NOMO-1 treated with dmso at 0.1 percent for 144 hours (cell line): ENCODE measurements around the gene ARMS2.

ENCODE experiments used
- DNase-seq: peaks from one replicate; lab custom pipeline; 2025; ENCODE audit not compliant: unreplicated experiment; lab: John Stamatoyannopoulos, UW

Gene ARMS2

GRCh38 chr10:122469848-122470247, 15.4 kb downstream of the ARMS2 start:
- DNase-seq = no peak

- no peak for DNase-seq
These were observed 17.2 kb downstream of the ARMS2 start for GRCh38 chr10:122471531-122472177.

- no peak for DNase-seq
These were observed 18.7 kb downstream of the ARMS2 start for GRCh38 chr10:122473116-122473515.

DNA sequence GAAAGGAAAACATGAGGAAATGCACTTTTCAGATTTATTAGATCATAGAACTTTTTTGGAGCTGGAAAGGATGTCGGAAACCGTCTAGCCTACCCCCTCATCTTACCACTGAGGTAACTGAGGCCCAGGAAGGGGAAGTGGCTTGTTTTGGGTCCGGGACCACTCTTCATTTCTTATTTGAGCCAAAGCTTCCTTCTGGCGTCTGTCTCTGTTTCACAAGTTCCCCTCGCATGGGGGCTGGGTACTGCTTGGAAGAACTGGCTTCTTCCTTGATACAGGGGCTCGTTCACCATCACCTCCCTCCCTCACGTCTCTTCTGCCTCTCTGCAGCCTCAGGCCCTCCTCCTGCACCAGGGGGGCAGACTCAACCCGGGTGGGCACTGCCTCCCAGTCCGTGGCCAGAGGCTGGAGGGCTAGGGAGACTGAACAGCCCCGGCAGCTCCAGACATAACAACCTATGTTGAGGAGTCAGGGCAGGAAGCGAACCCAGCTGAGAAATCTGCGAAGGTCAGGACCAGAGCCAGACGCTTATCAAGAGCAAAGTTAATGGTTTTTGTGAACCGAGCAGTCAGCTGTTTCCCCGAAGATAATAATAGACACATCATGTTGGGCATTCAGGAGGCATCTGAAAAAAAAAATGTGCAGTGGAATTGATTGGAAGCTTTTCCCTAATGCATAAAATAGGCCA, 19.8 kb downstream of the ARMS2 start:
- no peak for DNase-seq

- DNase-seq = no peak
These were observed 20.6 kb downstream of the ARMS2 start for GRCh38 chr10:122475100-122475499.

DNA sequence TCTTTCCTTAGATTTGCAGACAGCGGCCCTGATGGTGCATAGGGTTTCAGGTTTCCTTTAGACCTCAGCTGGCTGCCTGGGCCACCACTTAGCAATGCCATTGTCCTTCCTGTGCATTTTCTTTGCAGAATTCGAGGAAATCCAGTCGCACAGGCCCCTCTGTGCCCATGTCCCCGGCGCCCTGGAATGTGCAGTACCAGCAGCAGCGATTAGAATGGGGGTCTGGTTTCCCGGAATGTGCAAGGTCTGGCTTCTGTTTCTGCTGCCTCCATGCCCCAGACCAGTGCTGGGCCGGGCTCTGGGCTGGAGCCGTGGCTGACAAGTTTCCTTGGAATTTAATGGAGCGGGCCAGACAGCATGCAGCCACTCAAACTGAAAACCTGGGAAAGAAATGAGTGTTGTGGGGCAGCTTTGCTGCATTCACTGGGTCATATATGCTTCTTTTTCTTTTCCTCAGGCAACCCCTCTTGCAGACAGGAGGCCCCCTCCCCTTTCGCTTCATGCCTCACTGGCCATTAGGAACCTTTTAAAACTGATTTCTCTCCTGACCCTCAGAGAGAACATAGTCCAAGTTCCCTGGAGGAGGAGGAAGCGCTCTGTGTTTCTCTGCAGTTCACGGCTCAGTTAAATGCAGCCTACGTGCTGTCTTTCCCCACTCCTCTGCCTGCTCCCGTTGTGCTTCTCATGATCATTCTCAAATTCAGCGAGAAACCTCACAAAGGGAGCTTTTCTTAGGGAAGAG, 21.3 kb downstream of the ARMS2 start:
- no peak for DNase-seq

GRCh38 chr10:122476333-122476695, 21.9 kb downstream of the ARMS2 start:
- no peak for DNase-seq

GRCh38 chr10:122477436-122477835, 23.0 kb downstream of the ARMS2 start:
- DNase-seq = no peak

DNA sequence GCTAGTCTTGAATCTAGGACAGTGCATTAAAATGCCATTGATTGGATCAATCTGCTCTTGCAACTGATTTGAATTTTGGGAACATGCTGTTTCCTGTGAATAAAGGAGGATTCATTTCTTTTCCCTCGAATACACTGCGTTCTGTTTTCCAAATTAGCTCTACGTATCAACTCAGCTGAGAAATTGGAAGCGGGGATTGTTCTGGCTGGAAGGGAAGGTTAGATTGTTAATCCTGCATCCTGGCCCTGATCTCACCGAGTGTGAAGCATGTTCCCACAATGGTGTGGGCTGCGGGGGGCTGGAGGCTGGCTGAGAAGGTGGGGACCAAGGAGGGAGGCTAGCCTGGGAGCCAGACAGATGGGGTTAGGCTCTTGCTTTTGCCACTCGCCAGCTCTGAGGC, 24.5 kb downstream of the ARMS2 start:
- DNase-seq = no peak

DNA sequence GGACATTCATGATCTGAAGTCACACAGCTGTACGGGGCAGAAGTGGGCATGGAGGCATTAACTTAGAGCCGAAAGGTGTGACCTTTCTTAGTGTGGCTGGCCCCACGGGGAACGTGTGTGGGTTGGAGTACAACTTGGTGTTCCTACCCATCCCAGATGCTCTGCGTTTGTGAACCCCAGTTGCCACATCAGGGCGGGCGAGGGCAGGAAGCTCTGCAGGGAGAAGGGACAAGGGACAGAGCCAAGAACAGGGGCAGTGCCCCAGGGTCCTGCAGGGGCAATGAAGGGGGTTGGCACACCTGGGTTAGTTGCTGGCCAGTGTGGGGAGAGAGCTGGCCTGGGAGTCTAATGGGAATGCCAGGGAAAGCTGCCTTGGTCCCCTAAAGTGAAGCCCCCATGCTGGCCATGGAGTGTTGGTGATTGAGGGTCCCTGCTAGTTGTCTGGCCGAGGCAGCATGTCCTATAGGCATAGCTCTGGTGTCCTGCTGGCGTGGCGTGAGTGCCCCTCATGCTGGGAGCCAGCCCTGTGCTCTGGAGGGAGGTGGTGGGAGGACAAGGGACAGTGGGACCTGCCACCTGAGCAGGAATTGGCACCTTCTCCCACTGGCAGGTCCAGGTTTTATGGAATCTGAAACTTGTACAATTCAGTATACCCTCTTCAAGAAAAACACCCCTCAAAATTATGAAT, 25.8 kb downstream of the ARMS2 start:
- no peak for DNase-seq

DNA sequence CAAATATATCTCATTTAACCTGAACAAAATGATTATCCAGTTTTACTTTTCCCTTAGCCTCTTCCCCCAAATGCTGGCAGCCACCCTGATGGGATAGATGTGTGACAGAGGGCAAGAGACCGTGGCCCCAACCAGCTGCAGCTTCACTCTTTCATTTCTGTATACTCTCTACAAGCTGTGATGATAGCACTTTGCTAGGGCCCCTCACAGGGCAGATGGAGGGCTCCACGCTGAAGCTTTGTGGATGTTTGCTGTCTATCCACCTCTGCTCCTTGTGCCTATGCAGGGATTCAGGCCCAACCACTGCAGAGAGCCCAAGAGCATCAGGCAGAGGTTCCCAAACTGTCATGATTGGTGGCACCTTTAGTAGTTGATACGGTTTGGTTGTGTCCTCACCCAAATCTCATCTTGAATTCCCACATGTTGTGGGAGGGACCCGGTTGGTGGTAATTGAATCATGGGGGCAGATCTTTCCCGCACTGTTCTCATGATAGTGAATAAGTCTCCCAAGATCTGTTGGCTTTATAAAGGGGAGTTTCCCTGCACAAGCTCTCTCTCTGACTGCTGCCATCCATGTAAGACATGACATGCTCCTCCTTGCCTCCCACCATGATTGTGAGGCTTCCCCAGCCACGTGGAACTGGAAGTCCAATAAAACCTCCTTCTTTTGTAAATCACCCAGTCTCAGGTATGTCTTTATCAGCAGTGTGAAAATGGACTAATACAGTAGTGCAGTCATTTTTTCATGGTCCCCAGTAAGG, 27.0 kb downstream of the ARMS2 start:
- no peak for DNase-seq

- no peak for DNase-seq
These were observed 30.0 kb downstream of the ARMS2 start for GRCh38 chr10:122484276-122485060.

- DNase-seq = peak; percentile 41
These were observed 31.2 kb downstream of the ARMS2 start for GRCh38 chr10:122485670-122486069.

DNA sequence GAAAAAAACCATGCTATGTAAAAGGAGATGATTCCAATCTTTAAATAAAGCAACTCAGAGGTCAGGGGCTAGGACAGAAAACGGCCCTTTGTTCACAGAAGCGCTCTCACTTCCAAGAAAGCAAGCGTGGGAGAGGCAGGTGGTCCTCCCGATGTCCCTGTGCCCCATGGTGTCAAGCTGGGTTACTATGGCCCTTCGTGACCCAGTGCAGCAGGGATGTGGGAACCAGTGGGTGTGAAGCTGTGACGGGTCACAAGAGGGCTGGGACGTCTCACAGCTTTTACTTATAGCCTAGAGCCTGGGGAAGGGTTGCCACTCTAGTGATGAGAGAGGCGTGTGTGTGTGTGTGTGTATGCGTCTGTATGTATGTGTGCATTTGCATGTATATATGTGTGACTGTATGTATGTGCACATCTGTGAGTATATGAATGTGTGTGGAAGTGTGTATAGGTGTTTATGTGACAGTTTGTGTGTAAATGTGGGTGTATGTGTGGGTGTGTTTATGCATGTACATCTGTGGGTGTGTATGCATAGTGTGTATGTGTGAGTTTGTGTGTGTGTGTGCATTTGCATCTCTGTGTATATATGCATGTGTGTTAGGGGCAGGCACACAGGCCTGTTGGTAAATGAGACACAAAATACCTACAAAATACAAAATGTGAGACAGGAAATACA, 32.1 kb downstream of the ARMS2 start:
- no peak for DNase-seq

DNA sequence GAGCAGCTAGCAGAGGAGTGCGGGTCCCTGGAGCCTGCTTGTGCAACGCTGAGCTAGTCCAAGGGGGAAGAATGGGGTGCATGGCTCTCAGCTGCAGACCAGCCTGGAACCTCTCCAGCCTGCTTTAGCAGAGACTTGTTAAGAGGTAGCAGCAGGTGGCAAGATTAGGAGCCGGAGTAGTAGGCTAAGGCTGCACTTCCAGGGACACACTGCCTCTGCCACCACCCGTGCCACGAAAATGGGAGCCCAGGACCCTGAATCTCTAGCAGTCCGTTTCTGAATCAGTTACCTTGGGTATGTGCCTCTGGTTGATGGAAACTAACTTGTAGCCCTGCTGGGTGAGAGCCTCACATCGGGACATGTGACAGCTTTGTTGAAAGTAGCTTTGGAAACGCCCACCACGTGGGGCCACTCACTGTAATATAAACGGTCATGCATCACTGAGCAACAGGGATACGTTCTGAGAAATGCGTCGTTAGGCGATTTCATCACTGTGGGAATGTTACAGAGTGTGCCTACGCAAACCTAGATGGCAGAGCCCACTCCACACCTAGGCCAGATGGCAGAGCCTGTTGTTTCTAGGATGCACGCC, 32.8 kb downstream of the ARMS2 start:
- DNase-seq = no peak

GRCh38 chr10:122490268-122490667, 35.8 kb downstream of the ARMS2 start:
- DNase-seq = no peak

DNA sequence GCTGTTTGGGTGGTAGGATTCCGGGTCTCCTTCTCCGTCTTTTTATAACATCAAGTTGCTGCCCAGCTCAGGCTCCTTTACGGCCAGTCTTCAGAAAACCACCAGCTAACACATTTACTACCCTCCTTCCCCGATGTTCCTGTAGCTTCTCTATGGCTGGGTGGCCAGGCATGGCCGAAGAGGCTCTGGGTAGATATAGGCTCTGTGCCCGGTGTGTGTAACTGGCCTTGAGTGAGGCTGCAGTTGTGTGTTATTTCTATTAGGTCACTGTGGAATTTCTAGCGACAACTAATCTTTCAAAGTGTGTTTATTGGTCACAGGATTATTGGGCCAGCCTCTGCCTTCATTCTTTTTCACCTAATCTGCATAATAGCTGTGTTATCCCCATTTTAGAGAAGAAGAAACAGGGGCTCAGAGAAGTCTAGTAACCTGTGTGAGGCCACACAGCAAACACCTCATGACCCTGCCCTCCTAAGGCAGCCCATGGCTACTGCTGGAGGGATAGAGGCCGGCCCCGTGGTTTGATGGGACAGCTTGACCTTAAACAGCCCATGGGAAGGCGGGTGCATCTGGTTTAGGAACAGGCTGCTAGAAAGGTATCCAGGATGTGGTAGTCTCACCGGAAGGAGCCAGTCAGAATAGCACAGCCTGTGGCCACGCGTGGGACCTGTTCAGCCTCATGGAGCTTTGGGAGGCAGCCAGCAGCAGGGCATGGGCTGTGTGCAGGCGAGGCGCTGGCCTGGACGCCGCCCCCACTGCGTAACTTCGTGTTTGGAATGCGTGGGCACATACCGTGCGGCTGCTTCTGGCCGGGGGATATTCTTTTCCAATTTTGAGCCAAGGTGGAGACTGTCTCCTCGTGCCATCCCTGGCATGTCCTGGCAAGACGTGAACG, 36.6 kb downstream of the ARMS2 start:
- DNase-seq = no peak

- DNase-seq = no peak
These were observed 37.6 kb downstream of the ARMS2 start for GRCh38 chr10:122492006-122492405.
